Measurements from ENCODE around the gene AP5Z1.

GRCh38 chr7:4742852-4743251, 32.6 kb upstream of the AP5Z1 start:
- TF ChIP-seq CTCF (IDR thresholded peaks at IDR 0.05) (no peak), EZH2 (IDR thresholded peaks at IDR 0.05; ENCODE audit: borderline replicate concordance, insufficient read depth, low read depth, low read length, poor library complexity, severe bottlenecking) (no peak)

Data from B cell (primary cell).